Astrocyte (in vitro differentiated cells and primary cell): ENCODE data around the gene FAM3D. TPM values are rescaled to one million over a fixed set of nuclear protein-coding genes. Genes with fewer than 3 reads are reported as not detected.
A peak's percentile ranks its signal among the peaks of the same experiment; 100 is the strongest.

Source experiments
- DNase-seq: peaks from one replicate; pipeline ENCODE4 v3.0.0-alpha.2; 2010; ENCODE audit warnings: low read depth
- FAIRE-seq: peaks from 2 replicates; lab custom pipeline; 2011; peaks lifted over from hg19 to GRCh38; lab: Jason Lieb, UNC
- H2AFZ ChIP-seq: 2 replicates; pipeline ENCODE4 v1.6.0; 2012; ENCODE audit warnings: low read depth, low read length, inconsistent platforms
- H3K27ac ChIP-seq: 2 replicates; pipeline ENCODE4 v1.5.1; 2011; ENCODE audit warnings: low read depth, low read length, inconsistent platforms
- H3K27me3 ChIP-seq: 2 replicates; pipeline ENCODE4 v1.6.0; 2011; ENCODE audit warnings: low read length, inconsistent platforms; ENCODE audit not compliant: insufficient read depth
- H3K36me3 ChIP-seq: 2 replicates; pipeline ENCODE4 v1.5.1; 2011; ENCODE audit warnings: low read length, inconsistent platforms; ENCODE audit not compliant: insufficient read depth
- H3K4me1 ChIP-seq: 2 replicates; pipeline ENCODE4 v1.5.1; 2011; ENCODE audit warnings: low read length, inconsistent platforms; ENCODE audit not compliant: insufficient read depth
- H3K4me2 ChIP-seq: 2 replicates; pipeline ENCODE4 v1.6.0; 2012; ENCODE audit warnings: low read length, inconsistent platforms
- H3K4me3 ChIP-seq: 2 replicates; pipeline ENCODE4 v1.5.1; 2011; ENCODE audit warnings: low read depth, mild to moderate bottlenecking, low read length, inconsistent platforms; ENCODE audit not compliant: insufficient read depth
- H3K79me2 ChIP-seq: 2 replicates; pipeline ENCODE4 v1.6.0; 2012; ENCODE audit warnings: mild to moderate bottlenecking, low read length, inconsistent platforms; ENCODE audit not compliant: insufficient read depth
- H3K9ac ChIP-seq: 2 replicates; pipeline ENCODE4 v1.6.0; 2012; ENCODE audit warnings: mild to moderate bottlenecking, low read length, inconsistent platforms
- H3K9me3 ChIP-seq: 2 replicates; pipeline ENCODE4 v1.5.1; 2012; ENCODE audit warnings: low read depth, mild to moderate bottlenecking, low read length, inconsistent platforms; ENCODE audit not compliant: insufficient read depth
- H4K20me1 ChIP-seq: 2 replicates; pipeline ENCODE4 v1.6.0; 2012; ENCODE audit warnings: low read length, inconsistent platforms; ENCODE audit not compliant: insufficient read depth
- H3K27ac Mint-ChIP-seq: one replicate; pipeline ENCODE4 v1.8.0; 2021; ENCODE audit warnings: mild to moderate bottlenecking, mixed read lengths; ENCODE audit not compliant: unreplicated experiment
- H3K27me3 Mint-ChIP-seq: one replicate; pipeline ENCODE4 v1.8.0; 2021; ENCODE audit warnings: low read depth, mixed read lengths; ENCODE audit not compliant: unreplicated experiment
- H3K36me3 Mint-ChIP-seq: one replicate; pipeline ENCODE4 v1.8.0; 2021; ENCODE audit warnings: low read depth, mixed read lengths; ENCODE audit not compliant: unreplicated experiment
- H3K4me1 Mint-ChIP-seq: one replicate; pipeline ENCODE4 v1.8.0; 2021; ENCODE audit warnings: low read depth, mixed read lengths; ENCODE audit not compliant: unreplicated experiment
- H3K4me3 Mint-ChIP-seq: one replicate; pipeline ENCODE4 v1.8.0; 2021; ENCODE audit warnings: mild to moderate bottlenecking, moderate library complexity, mixed read lengths; ENCODE audit not compliant: unreplicated experiment
- H3K9me3 Mint-ChIP-seq: one replicate; pipeline ENCODE4 v1.8.0; 2021; ENCODE audit warnings: mild to moderate bottlenecking, mixed read lengths; ENCODE audit not compliant: unreplicated experiment
- EZH2 ChIP-seq: IDR thresholded peaks from 2 replicates; pipeline ENCODE4 v1.6.1; 2012; ENCODE audit warnings: mild to moderate bottlenecking, low read length, inconsistent platforms; ENCODE audit not compliant: insufficient read depth
- total RNA-seq: library from RNA; stranded (reverse); gene quantifications from 2 replicates; pipeline ENCODE4 v1.2.1, GENCODE V29; 2021
- TF ChIP-seq, protein P1 (sequence below): IDR thresholded peaks from 2 replicates; pipeline ENCODE4 v1.5.1; 2011; ENCODE audit warnings: low read depth, mild to moderate bottlenecking, inconsistent platforms, low read length, moderate library complexity; ENCODE audit not compliant: insufficient read depth

Gene FAM3D
- total RNA-seq, 1 donor from 2014 or later: not detected

- no peak overlapping the region for H3K9ac ChIP-seq
- H3K9me3 ChIP-seq: no peaks in the 10 kb centered on the region
- no peak overlapping the region for H3K27ac ChIP-seq
- no peak overlapping the region for H3K4me3 Mint-ChIP-seq
- H3K36me3 ChIP-seq: no peaks in the 10 kb centered on the region
- peaks cover 3% of the 10 kb centered on the region for H3K4me1 ChIP-seq
- peak overlapping the region; percentile 96 for H3K4me2 ChIP-seq
- H2AFZ ChIP-seq: no peak overlapping the region
- peaks cover 52% of the 10 kb centered on the region for H3K27me3 Mint-ChIP-seq
- H3K27me3 ChIP-seq: peaks cover 29% of the 10 kb centered on the region
- H3K9me3 Mint-ChIP-seq: peaks cover 10% of the 10 kb centered on the region
- no peaks in the 10 kb centered on the region for H3K79me2 ChIP-seq
- TF ChIP-seq, protein P1, sequence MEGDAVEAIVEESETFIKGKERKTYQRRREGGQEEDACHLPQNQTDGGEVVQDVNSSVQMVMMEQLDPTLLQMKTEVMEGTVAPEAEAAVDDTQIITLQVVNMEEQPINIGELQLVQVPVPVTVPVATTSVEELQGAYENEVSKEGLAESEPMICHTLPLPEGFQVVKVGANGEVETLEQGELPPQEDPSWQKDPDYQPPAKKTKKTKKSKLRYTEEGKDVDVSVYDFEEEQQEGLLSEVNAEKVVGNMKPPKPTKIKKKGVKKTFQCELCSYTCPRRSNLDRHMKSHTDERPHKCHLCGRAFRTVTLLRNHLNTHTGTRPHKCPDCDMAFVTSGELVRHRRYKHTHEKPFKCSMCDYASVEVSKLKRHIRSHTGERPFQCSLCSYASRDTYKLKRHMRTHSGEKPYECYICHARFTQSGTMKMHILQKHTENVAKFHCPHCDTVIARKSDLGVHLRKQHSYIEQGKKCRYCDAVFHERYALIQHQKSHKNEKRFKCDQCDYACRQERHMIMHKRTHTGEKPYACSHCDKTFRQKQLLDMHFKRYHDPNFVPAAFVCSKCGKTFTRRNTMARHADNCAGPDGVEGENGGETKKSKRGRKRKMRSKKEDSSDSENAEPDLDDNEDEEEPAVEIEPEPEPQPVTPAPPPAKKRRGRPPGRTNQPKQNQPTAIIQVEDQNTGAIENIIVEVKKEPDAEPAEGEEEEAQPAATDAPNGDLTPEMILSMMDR: no peak
- no peak for TF ChIP-seq EZH2
- DNase-seq (no peak), FAIRE-seq (no peak)
- H3K4me3 ChIP-seq: peak overlapping the region; percentile 65
- peaks cover 9% of the 10 kb centered on the region for H3K4me1 Mint-ChIP-seq
- H3K27ac Mint-ChIP-seq: no peak overlapping the region
- peaks cover 5% of the 10 kb centered on the region for H3K36me3 Mint-ChIP-seq
- no peaks in the 10 kb centered on the region for H4K20me1 ChIP-seq
These were observed 80.6 kb downstream of the FAM3D start for GRCh38 chr3:58585994-58586393.

DNA sequence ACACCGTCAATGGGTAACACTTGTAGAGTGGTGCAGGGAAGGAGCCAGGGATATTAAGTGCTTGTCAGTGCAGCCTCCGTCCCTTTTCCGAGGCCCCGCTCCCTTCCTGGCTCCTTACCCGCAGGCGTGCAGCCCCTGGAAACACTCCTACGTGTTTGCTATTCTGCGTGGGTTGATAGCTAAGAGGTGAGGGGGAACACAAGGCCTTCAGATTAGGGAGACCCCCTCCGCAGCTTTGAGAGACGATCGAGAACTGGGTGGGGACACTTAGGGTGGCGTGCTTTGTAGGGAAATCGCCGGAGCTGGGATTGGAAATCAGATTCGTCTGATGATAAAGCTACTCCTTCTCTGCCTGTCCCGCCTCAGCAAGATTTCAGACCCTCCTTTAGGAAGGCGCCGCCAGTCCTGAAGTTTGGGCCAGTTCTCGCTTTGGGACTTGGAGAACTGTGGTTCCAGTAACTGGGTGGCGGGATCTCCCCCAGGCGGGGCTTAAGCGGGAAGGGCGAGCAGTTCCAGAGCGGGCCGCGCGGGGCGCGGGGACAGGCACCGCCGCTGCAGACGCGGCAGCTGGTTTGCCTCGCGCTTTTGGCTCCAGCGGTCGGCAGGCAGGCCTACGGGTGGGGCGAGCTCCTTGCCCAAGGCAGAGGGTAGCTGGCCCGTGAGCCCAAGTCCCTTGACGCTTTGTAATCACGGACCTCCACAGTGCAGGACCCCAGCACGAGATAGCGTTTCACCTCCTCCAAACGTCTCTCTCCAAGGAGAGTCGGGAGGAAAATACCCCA lies 81.4 kb downstream of the FAM3D start:
- Histone ChIP-seq H3K36me3 (no peaks in the 10 kb centered on the region), H3K27ac (no peak overlapping the region), H3K79me2 (no peaks in the 10 kb centered on the region), H4K20me1 (no peaks in the 10 kb centered on the region), H3K9ac (peak overlapping the region; percentile 73), H3K4me2 (peak overlapping the region; percentile 96), H2AFZ (peak overlapping the region; percentile 90), H3K9me3 (no peaks in the 10 kb centered on the region), H3K27me3 (peaks cover 29% of the 10 kb centered on the region), H3K4me1 (peaks cover 3% of the 10 kb centered on the region), H3K4me3 (peak overlapping the region; percentile 65)
- H3K9me3 Mint-ChIP-seq: peaks cover 10% of the 10 kb centered on the region
- peak; percentile 33 for DNase-seq
- TF ChIP-seq, protein P1: peak; percentile 51
- TF ChIP-seq EZH2: no peak
- peaks cover 52% of the 10 kb centered on the region for H3K27me3 Mint-ChIP-seq
- no peak overlapping the region for H3K27ac Mint-ChIP-seq
- FAIRE-seq: no peak
- H3K36me3 Mint-ChIP-seq: peaks cover 5% of the 10 kb centered on the region
- peaks cover 9% of the 10 kb centered on the region for H3K4me1 Mint-ChIP-seq
- H3K4me3 Mint-ChIP-seq: no peak overlapping the region

DNA sequence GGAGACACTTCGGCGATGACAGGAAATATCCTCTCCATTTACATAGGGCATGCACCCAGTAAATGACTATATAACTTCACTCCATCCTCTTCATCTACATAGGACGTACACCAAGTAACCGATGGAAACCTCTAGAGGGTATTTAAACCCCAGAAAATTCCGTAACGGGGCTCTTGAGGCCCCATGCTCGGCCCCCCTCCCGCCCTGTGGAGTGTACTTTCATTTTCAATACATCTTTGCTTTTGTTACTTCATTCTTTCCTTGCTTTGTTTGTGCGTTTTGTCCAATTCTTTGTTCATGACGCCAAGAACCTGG lies 81.9 kb downstream of the FAM3D start:
- H3K27me3 ChIP-seq: peaks cover 29% of the 10 kb centered on the region
- H3K4me3 ChIP-seq: peak overlapping the region; percentile 65
- FAIRE-seq: no peak
- TF ChIP-seq, protein P1: no peak
- TF ChIP-seq EZH2: no peak
- Mint-ChIP-seq H3K27me3 (peaks cover 52% of the 10 kb centered on the region), H3K4me3 (no peak overlapping the region), H3K4me1 (peaks cover 9% of the 10 kb centered on the region), H3K9me3 (peaks cover 10% of the 10 kb centered on the region), H3K27ac (no peak overlapping the region), H3K36me3 (peaks cover 5% of the 10 kb centered on the region)
- no peaks in the 10 kb centered on the region for H3K36me3 ChIP-seq
- H2AFZ ChIP-seq: peak overlapping the region; percentile 90
- peaks cover 3% of the 10 kb centered on the region for H3K4me1 ChIP-seq
- no peaks in the 10 kb centered on the region for H3K9me3 ChIP-seq
- H3K79me2 ChIP-seq: no peaks in the 10 kb centered on the region
- H3K9ac ChIP-seq: peak overlapping the region; percentile 73
- H3K27ac ChIP-seq: no peak overlapping the region
- H3K4me2 ChIP-seq: peak overlapping the region; percentile 96
- no peaks in the 10 kb centered on the region for H4K20me1 ChIP-seq
- DNase-seq: no peak
